Erythroblast (primary cell): ENCODE data around the gene MIPOL1.

Experiments
- GATA1 ChIP-seq: IDR thresholded peaks from 2 replicates; pipeline ENCODE4 v1.6.1; 2011; ENCODE audit warnings: low read depth, mild to moderate bottlenecking, control low read depth, low read length, moderate library complexity
- POLR2A ChIP-seq: IDR thresholded peaks from 2 replicates; pipeline ENCODE4 v1.6.1; 2011; ENCODE audit warnings: mild to moderate bottlenecking, low read length

GRCh38 chr14:37559386-37559785, 361.6 kb downstream of the MIPOL1 start:
- TF ChIP-seq POLR2A, result no peak
- TF ChIP-seq GATA1, result no peak
